Right atrium auricular region (tissue), 2 donors: ENCODE measurements around the gene CHAT. TPM values are rescaled to one million over a fixed set of nuclear protein-coding genes. Genes with fewer than 3 reads are reported as not detected.

Experiments used
- DNase-seq: peaks from one replicate; pipeline ENCODE4 v3.0.0-alpha.2; 2019; ENCODE audit warnings: low spot score
- H3K27ac ChIP-seq, 2 donors: fragments of 200-600 bp; sonication (generic); 1 replicate in 1 of 2; 2 replicates in 1 of 2; pipeline ENCODE4 v1.5.1; 2016 to 2019
- H3K27me3 ChIP-seq, 2 donors: fragments of 200-600 bp; sonication (generic); one replicate each; pipeline versions ENCODE4 v1.5.1 to v1.6.0; 2017 to 2019
- H3K36me3 ChIP-seq: fragments of 200-600 bp; sonication (generic); one replicate; pipeline ENCODE4 v1.5.1; 2016
- H3K4me1 ChIP-seq, 2 donors: fragments of 200-600 bp; sonication (generic); one replicate each; pipeline versions ENCODE4 v1.5.1 to v1.6.0; 2017 to 2019
- H3K4me3 ChIP-seq, 2 donors: fragments of 200-600 bp; sonication (generic); 1 replicate in 1 of 2; 2 replicates in 1 of 2; pipeline ENCODE4 v1.5.1; 2017 to 2019; ENCODE audit warnings: mild to moderate bottlenecking in 1 of 2, moderate library complexity in 1 of 2
- H3K9me3 ChIP-seq, 2 donors: fragments of 200-600 bp; sonication (generic); one replicate each; pipeline ENCODE4 v1.5.1; 2019
- CTCF ChIP-seq, 2 donors: fragments of 200-600 bp; sonication (generic); IDR thresholded peaks; one replicate each; pipeline ENCODE4 v1.5.1; 2019; ENCODE audit warnings: antibody characterized with exemption in 2 of 2
- total RNA-seq, 2 donors: library from RNA; depleted of rRNA; stranded (reverse); fragments of >200 nt; gene quantifications; one replicate each; pipeline ENCODE4 v1.1.0, GENCODE V29; 2016

CHAT gene
- total RNA-seq, 2 donors from 2014 or later: not detected

GRCh38 chr10:49585387-49585786 is 28.4 kb upstream of the CHAT start:
- Histone ChIP-seq H3K36me3 (no peaks in the 10 kb centered on the region), H3K4me1 (no peaks in the 10 kb centered on the region), H3K27me3 (no peaks in the 10 kb centered on the region), H3K4me3 (no peak overlapping the region), H3K9me3 (peaks cover 0 to 4% of the 10 kb centered on the region in 2 donors), H3K27ac (no peak overlapping the region)
- no peak for DNase-seq
- no peak for TF ChIP-seq CTCF (IDR thresholded peaks at IDR 0.05)

GRCh38 chr10:49587981-49588380 is 25.9 kb upstream of the CHAT start:
- no peak for TF ChIP-seq CTCF (IDR thresholded peaks at IDR 0.05)
- H3K9me3 ChIP-seq: peaks cover 0 to 4% of the 10 kb centered on the region in 2 donors
- DNase-seq: no peak
- H3K27ac ChIP-seq: no peak overlapping the region
- no peaks in the 10 kb centered on the region for H3K36me3 ChIP-seq
- H3K27me3 ChIP-seq: no peaks in the 10 kb centered on the region
- H3K4me3 ChIP-seq: no peak overlapping the region
- no peaks in the 10 kb centered on the region for H3K4me1 ChIP-seq

- H3K9me3 ChIP-seq: peaks cover 0 to 4% of the 10 kb centered on the region in 2 donors
- no peak overlapping the region for H3K4me3 ChIP-seq
- H3K4me1 ChIP-seq: no peaks in the 10 kb centered on the region
- no peaks in the 10 kb centered on the region for H3K27me3 ChIP-seq
- peak; percentile 64 to 85 for TF ChIP-seq CTCF (IDR thresholded peaks at IDR 0.05)
- H3K27ac ChIP-seq: no peak overlapping the region
- no peaks in the 10 kb centered on the region for H3K36me3 ChIP-seq
- DNase-seq: peak; percentile 59
Measured at GRCh38 chr10:49592726-49593563, 20.9 kb upstream of the CHAT start.

GRCh38 chr10:49593564-49593875 is 20.3 kb upstream of the CHAT start:
- no peak overlapping the region for H3K4me3 ChIP-seq
- H3K27ac ChIP-seq: no peak overlapping the region
- no peaks in the 10 kb centered on the region for H3K36me3 ChIP-seq
- peaks cover 0 to 4% of the 10 kb centered on the region in 2 donors for H3K9me3 ChIP-seq
- DNase-seq: peak; percentile 38
- no peaks in the 10 kb centered on the region for H3K27me3 ChIP-seq
- TF ChIP-seq CTCF (IDR thresholded peaks at IDR 0.05): no peak
- H3K4me1 ChIP-seq: no peaks in the 10 kb centered on the region

- DNase-seq: peak; percentile 50
- no peaks in the 10 kb centered on the region for H3K27me3 ChIP-seq
- no peaks in the 10 kb centered on the region for H3K36me3 ChIP-seq
- no peak overlapping the region for H3K4me3 ChIP-seq
- no peaks in the 10 kb centered on the region for H3K4me1 ChIP-seq
- no peak overlapping the region for H3K27ac ChIP-seq
- TF ChIP-seq CTCF (IDR thresholded peaks at IDR 0.05): no peak
- peaks cover 0 to 4% of the 10 kb centered on the region in 2 donors for H3K9me3 ChIP-seq
Measured at GRCh38 chr10:49593998-49594397, 19.8 kb upstream of the CHAT start.

- H3K27ac ChIP-seq: no peak overlapping the region
- no peak overlapping the region for H3K4me3 ChIP-seq
Measured at GRCh38 chr10:49594594-49594993, 19.2 kb upstream of the CHAT start.

More at GRCh38 chr10:49594594-49594993, 19.2 kb upstream of the CHAT start:
- Histone ChIP-seq H3K27me3 (no peaks in the 10 kb centered on the region), H3K36me3 (no peaks in the 10 kb centered on the region), H3K4me1 (no peaks in the 10 kb centered on the region), H3K9me3 (peaks cover 0 to 1% of the 10 kb centered on the region in 2 donors)
- peak; percentile 47 to 85 for TF ChIP-seq CTCF (IDR thresholded peaks at IDR 0.05)
- DNase-seq: peak; percentile 65
